HG02852 (cell line): Measurements from ENCODE around the gene CPPED1.

Experiments used
- ATAC-seq: cut with Tn5 transposase; IDR thresholded peaks from one replicate; pipeline ENCODE4 v1.9.1; 2021; ENCODE audit warnings: mild to moderate bottlenecking, moderate library complexity; ENCODE audit not compliant: unreplicated experiment

CPPED1 gene

DNA sequence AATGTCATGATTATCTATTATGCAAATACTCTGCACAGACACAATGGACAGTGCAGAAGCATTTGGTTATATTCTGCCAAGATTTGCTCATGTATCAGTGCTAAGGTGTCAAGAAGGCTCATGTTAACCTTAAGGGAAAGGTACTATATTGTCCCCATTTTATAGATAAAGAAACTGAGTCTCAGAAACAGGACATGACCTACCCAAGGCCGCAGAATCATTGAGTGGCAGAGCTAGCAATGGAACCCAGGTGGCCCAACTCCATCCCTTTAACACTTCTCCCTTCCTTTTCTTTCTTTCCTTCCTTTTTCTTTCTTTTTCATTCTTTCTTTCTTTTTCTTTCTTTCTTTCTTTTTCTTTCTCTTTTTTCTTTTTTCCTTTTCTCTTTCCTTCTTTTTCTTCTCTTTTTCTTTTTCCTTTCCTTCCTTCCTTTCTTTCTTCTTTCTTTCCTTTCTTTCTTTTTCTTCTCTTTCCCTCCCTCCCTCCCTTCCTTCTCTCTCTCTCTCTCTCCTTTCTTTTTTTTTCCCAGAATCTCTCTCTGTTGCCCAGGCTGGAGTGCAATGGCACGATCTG is 149.8 kb downstream of the CPPED1 start:
- no peak for ATAC-seq

DNA sequence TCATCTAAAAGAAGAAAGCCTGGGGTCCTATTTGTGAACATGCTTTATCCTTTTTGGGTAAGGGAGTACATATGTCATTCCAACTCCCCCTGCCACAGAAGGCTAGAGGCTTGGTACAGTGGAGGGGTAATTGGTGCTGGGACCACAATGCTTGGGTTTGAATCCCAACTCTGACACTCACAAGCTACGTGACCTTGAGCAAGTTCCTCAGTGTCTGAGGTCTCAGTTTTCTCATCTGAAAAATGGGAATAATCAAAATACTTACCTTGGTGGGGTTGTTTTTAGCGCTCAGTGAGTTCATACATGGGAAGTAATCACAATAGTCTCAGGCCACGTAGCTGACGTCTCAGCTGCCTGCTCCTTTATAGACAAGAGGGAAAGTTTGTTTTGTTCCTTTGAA is 150.8 kb downstream of the CPPED1 start:
- ATAC-seq, result no peak

DNA sequence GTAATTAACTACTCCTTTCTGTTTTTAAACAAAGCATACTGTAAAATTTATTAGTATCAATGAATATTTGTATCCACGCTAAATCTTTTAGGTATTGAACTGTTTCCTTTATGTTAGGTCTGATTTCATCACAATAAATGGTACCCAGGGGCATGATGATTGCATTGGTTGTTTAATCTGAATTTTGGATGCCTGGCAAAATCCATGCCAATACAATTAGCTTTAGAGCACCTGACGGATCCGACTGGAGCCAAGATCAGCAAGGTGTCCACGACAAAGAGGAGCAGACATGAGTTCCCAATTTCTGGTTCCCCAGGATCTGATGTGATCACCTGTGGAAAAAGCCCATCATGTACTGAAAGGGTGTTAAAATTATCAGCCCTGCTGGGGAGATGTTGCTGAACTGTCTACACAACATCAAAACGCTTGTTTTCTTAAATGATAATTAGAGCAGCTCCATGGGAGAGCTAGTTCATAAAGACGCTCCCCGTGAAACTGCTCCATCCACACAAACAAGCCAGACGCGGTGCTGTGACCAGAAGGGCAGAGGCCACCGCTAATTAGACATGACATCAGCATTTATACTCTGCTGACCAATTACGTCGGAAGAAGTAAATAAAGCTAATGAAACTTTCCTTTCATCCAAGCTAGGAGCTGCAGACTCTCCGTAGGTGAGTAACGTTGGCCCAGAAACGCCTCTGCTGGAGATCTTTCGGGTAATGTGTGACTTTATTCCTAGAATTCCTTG is 151.7 kb downstream of the CPPED1 start:
- ATAC-seq, result no peak

DNA sequence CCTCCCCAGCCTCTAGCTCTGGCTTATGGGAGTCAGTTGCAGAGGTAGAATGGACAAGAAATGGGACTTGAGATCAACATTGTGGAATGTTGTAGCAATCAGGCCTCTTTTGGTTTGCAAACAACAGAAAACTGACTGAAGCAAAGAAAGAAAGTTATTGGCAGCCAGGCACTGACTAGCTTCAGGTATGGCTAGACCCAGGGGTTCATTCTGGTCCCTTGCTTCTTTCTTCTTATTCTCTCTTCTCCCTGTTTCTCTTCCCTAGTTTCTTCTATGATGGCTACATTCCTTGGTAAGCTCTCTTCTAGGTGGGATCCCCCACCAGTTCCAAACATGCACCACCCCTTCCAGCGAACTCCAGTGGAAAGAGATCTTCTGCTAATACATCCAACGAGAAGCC is 154.3 kb downstream of the CPPED1 start:
- ATAC-seq, result no peak

DNA sequence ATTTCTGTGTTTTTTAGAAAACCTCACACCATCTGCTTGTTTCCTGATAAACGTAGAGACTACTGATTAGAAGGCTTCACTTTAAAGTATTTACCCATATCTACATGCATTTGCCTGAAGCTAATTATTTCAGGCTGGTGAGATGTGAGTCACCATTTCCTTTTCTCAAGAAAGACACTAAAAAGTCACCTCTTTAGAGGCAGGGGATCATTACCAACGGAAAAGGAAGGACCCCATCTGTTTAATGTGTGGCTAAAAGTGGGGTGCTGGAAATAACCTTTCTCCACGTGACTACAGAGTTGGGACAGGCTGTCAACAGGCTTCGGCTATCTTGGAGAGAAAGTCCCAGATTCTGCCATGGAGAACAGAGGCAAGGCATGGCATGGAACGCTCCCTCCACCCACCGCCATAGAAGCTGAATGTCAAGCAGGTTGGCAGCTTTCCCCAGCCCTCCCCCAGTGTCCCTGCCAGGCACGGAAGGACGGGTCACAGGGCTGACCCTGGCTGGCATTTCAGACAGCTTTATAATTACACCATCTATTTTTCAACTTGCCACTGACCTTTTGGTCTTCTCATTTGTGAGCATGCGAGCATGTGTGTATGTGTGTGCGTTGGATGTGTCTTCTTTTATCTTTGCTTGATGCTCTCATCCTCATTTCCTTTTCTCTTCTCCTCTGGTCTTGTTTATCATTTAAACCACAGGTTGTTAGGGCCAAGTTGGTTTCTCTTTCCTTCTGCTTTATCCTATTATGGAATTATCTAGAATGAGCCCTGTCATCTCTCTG is 157.0 kb downstream of the CPPED1 start:
- ATAC-seq, result no peak

DNA sequence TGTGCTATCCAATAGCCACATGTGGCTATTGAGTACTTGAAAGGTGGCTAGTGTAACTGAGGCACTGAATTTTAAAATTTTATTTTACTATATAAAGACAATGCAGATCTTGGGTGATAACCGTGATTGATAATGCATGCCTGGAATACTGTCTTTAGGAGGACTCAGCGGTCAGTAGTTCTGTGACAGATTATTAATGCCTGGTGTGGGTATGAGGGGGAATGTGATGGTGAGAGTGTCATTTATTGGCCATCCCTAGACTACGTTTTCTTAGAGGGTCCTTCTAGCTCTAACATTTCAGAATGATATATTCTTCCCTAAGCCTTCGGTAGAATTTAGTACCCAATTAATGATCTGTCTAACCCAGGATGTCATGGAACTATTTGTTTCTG is 157.6 kb downstream of the CPPED1 start:
- ATAC-seq, result no peak

DNA sequence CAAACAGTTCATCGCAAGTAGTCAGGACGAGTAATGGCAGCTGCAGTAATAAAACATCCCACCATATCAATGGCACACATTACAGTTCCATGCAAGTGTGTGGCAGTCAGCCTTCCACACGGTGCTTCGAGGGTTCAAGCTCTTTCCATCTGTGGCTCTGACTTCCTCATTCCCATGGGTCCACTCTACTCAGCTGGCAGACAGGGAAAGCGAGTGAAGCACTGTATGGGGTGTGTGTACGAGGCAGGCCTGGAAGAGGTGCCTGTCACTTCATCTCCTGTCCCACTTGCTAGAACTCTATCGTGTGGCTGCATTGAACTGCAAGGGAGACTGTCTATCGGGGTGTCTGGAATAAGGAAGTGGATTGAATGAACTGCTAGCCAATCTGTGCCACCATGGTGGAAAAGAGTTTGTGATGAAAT is 160.6 kb downstream of the CPPED1 start:
- no peak for ATAC-seq

DNA sequence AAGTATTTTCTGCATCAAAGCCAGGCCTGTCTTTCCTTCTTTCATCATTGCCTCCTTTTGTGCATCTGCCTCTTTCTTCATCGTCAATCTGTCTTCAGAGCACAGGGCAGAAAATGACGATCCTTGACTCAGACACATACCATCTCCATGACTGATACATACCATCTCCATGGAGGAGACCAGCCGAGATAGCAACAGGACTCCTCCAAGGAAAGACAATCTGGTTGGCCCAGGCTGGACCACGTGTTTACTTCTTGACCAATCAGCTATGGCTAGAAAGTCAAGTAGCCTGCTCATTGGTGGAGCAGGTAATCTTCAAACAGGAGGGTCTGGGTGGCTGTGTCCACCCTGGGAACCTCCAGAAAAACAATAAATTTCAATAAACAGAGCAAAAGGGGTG is 164.6 kb downstream of the CPPED1 start:
- no peak for ATAC-seq

DNA sequence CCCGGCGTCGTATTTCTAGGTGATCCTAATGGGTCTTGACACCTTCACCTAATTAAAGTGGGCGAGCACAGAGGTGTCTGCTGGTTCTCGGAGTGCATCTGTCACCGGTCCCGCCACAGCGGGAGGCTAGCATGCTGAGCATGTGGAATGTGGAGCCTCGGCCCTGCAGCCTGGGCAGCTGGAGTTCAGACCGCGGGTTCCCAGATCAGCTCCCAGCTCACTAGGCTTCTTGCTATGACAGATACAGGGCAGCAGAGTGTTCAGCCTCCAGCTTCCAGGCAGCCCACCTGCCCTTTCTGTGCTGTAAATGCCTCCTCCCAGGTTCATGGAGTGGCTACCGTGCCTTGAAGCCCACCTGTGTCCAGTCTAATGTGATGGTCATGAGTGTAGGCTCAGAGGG is 166.7 kb downstream of the CPPED1 start:
- no peak for ATAC-seq

DNA sequence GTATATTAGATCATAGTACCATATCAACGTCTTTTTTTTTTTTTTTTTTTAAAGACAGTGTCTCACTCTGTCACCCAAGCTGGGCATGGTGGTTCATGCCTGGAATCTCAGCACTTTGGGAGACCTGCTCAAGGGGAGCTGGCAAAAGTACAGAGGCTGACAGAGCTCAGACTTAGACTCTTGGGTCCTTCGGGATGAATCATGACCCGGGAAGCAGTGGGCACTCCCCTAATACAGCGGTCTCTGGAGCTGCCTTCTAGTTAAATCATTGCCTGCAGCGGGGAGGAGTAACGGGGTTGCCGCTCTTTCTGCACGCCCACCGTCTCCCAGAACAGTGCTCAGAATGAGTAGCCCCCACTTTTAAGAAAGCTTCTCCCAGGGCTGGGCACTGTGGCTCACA is 174.4 kb downstream of the CPPED1 start:
- ATAC-seq, result no peak

DNA sequence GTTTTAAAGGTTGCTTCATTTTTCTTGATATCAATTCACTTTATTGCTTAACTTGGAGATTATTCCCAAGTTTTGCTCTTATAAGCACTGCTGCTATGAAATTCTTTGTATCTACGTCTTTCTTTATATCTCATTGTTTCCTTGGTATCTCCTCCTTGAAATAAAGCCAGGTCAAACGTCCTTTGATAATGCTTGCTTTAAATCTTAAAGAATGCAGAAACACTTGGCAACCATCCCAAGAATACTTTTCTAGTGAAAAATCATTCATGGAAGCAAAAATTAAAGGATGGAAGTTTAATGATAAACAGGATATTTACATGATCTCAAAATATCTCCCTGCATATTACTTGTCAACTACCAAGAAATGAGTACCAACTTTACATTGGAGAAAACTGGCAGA is 175.2 kb downstream of the CPPED1 start:
- no peak for ATAC-seq

DNA sequence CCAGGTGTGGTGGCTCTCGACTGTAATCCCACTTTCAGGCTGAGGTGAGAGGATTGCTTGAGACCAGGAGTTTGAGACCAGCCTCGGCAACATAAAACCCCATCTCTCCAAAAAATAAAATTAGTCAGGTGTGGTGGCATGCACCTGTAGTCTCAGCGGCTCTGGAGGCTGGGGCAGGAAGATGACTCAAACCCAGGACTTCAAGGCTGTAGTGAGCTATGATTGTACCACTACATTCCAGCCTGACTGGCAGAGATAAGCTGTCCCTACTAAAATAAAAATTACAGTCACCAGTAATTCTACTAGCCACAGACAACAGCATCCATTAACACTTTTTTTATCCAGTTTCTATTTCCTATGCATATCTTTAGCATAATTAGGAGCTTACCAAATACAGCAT is 176.3 kb downstream of the CPPED1 start:
- ATAC-seq, result no peak

DNA sequence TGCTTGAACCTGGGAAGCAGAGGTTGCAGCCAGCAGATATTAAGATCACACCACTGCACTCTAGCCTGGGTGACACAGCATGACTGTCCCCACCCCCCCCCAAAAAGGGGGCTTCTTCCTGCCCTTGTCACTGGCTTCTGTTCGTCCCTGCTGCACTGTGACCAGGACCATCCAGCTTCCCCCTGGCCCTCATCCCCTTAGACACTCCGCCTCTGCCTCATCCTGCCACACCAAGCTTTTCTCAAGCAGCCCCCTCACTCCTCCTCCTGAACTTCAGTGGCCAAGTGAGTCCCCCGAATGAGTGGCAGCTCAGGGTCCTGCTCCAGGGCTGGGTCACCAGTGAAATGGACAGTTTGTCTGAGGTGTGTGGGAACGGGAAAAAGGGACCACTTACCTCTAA is 177.3 kb downstream of the CPPED1 start:
- no peak for ATAC-seq

DNA sequence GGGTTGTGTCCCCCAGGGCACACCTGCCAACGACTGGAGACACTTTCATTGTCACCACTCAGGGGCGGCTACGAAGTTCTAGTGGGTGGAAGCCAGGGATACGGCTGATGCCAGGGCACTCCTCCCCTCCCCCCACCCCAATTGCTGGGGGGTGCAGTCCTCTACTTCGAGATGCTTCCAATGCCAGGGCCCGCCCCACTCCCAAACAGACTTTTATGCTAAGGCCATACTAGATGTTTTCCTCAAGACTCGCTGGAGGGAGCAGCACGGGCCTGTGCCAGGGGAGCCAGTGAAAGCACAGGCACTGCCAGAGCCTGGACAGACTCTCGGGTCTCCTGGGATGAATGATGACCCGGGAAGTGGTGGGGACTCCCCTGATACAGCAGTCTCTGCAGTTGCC is 178.0 kb downstream of the CPPED1 start:
- ATAC-seq, result no peak

DNA sequence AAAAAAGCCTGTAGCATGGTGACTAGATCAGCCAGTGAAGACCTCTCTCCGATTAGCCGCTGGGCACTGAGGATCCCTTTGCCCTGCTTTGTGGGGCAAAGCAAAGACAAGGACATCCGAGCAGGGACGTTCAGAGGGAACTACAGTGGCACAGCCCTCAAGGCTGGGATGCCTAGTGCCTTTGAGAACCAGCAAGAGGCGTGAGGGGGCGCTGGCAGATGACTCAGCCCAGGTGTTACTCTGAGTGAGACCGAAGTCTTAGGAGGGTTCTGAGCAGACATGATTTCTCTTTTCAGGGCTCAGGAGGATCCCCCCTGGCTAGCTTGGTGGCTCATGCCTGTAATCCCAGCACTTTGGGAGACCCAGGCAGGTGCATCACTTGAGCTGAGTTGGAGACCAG is 178.6 kb downstream of the CPPED1 start:
- no peak for ATAC-seq

DNA sequence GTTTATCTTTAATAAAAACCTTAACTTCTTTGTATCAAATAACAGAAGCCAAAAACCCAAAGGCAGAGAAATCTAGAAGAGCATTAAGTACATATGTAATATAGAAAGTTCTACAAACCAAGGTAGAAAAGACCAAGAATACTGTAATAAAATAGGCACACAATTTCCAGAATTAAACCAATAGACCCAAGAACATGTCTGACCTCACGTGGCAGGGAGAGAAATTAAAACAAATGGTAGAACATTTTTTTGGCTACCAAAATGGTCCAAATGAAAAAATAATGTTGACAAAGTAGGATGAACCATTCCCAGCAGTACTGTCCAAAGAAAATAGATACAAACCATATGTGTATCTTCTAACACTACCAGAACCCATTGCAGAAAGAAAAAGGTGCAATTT is 183.5 kb downstream of the CPPED1 start:
- ATAC-seq, result no peak

DNA sequence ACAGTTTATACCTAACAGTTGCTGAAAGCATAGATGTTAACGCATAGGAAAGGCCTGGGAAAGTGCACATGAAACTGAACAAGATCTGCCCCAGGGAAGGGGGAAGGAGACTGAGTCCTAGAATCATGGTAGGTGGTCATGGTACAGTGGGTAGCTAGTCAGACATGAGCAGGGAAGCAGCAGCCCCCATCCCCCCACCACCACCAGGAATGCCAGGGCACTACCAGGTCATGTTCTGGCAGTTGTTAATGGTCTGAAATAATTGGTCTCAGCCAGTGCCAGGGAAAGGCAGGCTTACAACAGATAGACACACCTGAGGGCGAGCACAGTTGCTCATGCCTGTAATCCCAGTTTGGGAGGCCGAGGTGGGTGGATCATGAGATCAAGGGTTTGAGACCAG is 185.2 kb downstream of the CPPED1 start:
- no peak for ATAC-seq

DNA sequence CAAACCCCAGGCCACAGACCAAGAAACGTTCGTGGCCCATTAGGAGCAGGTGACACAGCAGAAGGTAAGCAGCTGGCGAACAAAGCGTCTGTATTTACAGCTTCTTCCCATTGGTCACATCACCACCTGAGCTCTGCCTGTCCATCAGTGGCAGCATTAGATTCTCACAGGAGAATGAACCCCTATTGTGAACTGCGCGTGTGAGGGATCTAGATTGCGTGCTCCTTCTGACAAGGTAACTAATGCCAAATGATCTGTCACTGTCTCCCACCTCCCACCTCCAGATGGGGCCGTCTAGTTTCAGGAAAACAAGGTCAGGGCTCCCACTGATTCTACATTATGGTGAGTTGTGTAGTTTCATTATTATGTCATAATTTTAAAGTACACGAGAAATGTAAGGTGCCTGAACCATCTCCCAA is 186.3 kb downstream of the CPPED1 start:
- ATAC-seq, result no peak

DNA sequence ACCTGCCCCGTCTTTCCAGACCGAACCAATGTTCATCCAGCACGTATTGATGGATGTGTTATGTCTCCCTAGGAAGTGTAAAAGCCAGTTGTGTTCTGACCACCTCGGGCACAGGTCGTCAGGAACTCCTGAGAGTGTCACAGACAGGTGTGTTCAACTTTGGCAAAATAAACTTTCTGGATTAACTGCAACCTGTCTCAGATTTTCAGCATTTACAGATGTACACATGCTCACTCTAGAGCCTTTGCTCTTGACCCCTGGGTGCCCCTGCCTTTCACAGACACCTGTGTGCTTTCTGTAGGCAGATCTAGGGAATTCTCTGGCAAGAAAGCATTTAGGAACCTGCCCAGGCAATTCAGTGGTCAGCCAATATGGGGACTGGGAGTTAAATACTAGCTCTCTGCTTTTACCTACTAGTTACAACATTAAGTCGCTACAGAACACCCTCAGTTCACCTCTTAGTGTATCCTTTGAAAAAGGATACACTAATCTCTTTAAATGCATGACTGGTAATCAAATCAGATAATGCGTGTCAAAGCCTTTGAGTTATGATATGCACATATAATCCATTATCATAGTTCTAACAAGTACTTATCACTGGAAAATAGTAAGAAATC is 188.9 kb downstream of the CPPED1 start:
- ATAC-seq, result no peak

DNA sequence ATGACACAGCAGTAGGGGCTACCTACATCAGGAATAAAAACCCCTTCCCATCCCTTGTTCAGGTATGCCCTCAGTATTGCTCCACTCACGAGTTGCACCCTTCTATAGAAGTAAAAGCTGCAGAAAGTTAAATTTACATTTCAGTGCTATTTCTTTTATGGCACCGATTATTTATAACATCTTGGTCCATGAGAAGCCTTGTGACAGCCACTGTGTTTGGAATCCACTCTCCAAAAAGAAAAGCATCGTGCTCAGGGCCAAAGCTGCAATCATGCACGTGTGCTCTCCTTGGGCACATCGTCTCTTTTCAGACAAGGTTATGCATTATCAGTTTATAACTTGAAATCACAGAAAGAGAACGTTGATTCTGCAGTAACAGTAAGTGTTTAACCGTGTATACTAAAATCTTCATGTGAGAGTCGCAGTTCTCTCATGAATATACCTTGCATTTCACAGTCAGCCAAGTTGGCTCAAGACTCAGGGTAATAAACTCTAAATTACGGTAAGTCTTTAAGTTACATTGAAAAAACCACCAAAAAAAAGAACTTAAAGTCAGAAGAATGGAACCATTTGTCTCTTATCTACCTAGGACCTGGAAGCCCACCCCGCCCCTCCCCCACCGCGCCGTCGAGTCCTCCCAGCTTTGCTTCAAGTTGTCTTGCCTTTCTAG is 189.6 kb downstream of the CPPED1 start:
- ATAC-seq, result no peak
